NCI-H510A treated with DMSO at 0.1 percent for 48 hours (cell line): Measurements from ENCODE around the gene CAMK2A.

Source experiments
- DNase-seq: peaks from one replicate; lab custom pipeline; 2025; lab: John Stamatoyannopoulos, UW

Gene CAMK2A

GRCh38 chr5:150209099-150209635, 80.4 kb downstream of the CAMK2A start:
- DNase-seq = no peak

GRCh38 chr5:150208187-150209098, 81.1 kb downstream of the CAMK2A start:
- no peak for DNase-seq

- no peak for DNase-seq
Observed at GRCh38 chr5:150206779-150207115, 82.8 kb downstream of the CAMK2A start.

GRCh38 chr5:150206098-150206778, 83.3 kb downstream of the CAMK2A start:
- DNase-seq = no peak

GRCh38 chr5:150204590-150204960, 85.0 kb downstream of the CAMK2A start:
- DNase-seq = no peak

- DNase-seq = no peak
Observed at GRCh38 chr5:150203832-150204589, 85.6 kb downstream of the CAMK2A start.

GRCh38 chr5:150202501-150202900, 87.1 kb downstream of the CAMK2A start:
- DNase-seq = no peak

GRCh38 chr5:150197476-150197875, 92.1 kb downstream of the CAMK2A start:
- no peak for DNase-seq

- DNase-seq = no peak
Observed at GRCh38 chr5:150196986-150197385, 92.6 kb downstream of the CAMK2A start.

GRCh38 chr5:150196514-150196913, 93.1 kb downstream of the CAMK2A start:
- no peak for DNase-seq

GRCh38 chr5:150195736-150196485, 93.7 kb downstream of the CAMK2A start:
- DNase-seq = no peak

- no peak for DNase-seq
Observed at GRCh38 chr5:150192462-150192861, 97.1 kb downstream of the CAMK2A start.

- DNase-seq = no peak
Observed at GRCh38 chr5:150190987-150191386, 98.6 kb downstream of the CAMK2A start.

- DNase-seq = no peak
Observed at GRCh38 chr5:150190503-150190979, 99.0 kb downstream of the CAMK2A start.

- no peak for DNase-seq
Observed at GRCh38 chr5:150189728-150190502, 99.7 kb downstream of the CAMK2A start, which contains the start of gene SLC6A7. Gene SLC6A7 (plus strand): TSS chr5:150190062. CDS start chr5:150190328, 266 bp downstream.

- DNase-seq = no peak
Observed at GRCh38 chr5:150189326-150189725, 100.2 kb downstream of the CAMK2A start.

- no peak for DNase-seq
Observed at GRCh38 chr5:150188146-150188842, 101.3 kb downstream of the CAMK2A start.

- no peak for DNase-seq
Observed at GRCh38 chr5:150186897-150187296, 102.7 kb downstream of the CAMK2A start.

GRCh38 chr5:150186137-150186536, 103.4 kb downstream of the CAMK2A start:
- no peak for DNase-seq
